AG09309 (cell line): ENCODE measurements around the gene EYA3.

ENCODE experiments used
- DNase-seq: peaks from one replicate; pipeline ENCODE4 v3.0.0-alpha.2; 2010; ENCODE audit warnings: low read depth
- H3K4me3 ChIP-seq: 2 replicates; pipeline ENCODE4 v1.5.1; 2011; ENCODE audit warnings: mild to moderate bottlenecking, low read depth, low read length, moderate library complexity; ENCODE audit not compliant: control insufficient read depth
- CTCF ChIP-seq: IDR thresholded peaks from 2 replicates; pipeline ENCODE4 v1.5.1; 2011; ENCODE audit warnings: mild to moderate bottlenecking, low read depth, low read length, inconsistent platforms; ENCODE audit not compliant: insufficient read depth, control insufficient read depth; ENCODE audit errors: missing control alignments

The EYA3 gene

GRCh38 chr1:28045777-28046176 is 42.6 kb downstream of the EYA3 start:
- TF ChIP-seq CTCF: no peak

GRCh38 chr1:28044399-28044798 is 44.0 kb downstream of the EYA3 start:
- TF ChIP-seq CTCF: no peak
- DNase-seq: no peak
- no peak overlapping the region for H3K4me3 ChIP-seq

More at GRCh38 chr1:28045777-28046176, 42.6 kb downstream of the EYA3 start:
- no peak for DNase-seq
- H3K4me3 ChIP-seq: no peak overlapping the region

GRCh38 chr1:28039341-28039740 is 49.1 kb downstream of the EYA3 start:
- no peak for DNase-seq

GRCh38 chr1:28037946-28038345 is 50.5 kb downstream of the EYA3 start:
- DNase-seq: no peak
- no peak for TF ChIP-seq CTCF
- H3K4me3 ChIP-seq: no peak overlapping the region

More at GRCh38 chr1:28039341-28039740, 49.1 kb downstream of the EYA3 start:
- H3K4me3 ChIP-seq: no peak overlapping the region
- no peak for TF ChIP-seq CTCF

GRCh38 chr1:28037206-28037605 is 51.2 kb downstream of the EYA3 start:
- TF ChIP-seq CTCF: no peak
- DNase-seq: no peak
- no peak overlapping the region for H3K4me3 ChIP-seq

GRCh38 chr1:28036431-28036830 is 52.0 kb downstream of the EYA3 start:
- no peak for TF ChIP-seq CTCF
- no peak for DNase-seq
- H3K4me3 ChIP-seq: no peak overlapping the region

- no peak for DNase-seq
- TF ChIP-seq CTCF: no peak
- no peak overlapping the region for H3K4me3 ChIP-seq
Measured at GRCh38 chr1:28035420-28035819, 53.0 kb downstream of the EYA3 start.
